KG1 (cell line): ENCODE measurements around the gene ZNF777.
"Not testable (repeated sequence)": the region's sequence is repeated elsewhere in the genome, so short reads cannot be mapped to it uniquely, and the experiment has no call there.

Source experiments
- DNase-seq: peaks from one replicate; lab custom pipeline; 2025; lab: John Stamatoyannopoulos, UW

The ZNF777 gene

DNA sequence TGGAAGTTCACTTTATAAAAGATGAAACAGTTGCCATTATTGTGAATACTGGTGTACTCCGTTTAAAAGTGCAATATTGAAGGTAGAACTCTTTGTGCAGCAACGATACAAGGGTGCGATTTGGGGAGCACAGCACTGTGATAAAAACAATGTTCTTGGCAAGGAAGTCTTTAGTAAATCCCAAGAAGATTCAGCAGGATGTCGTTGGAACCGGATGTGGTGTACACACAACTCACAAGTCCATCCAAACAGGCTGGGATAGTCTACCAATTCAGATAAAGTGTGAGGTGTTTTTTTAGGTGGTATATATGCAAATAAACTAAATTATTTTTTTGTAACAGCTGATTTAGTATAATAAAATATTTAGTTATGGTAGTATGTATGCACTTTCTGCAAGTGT is 46.7 kb downstream of the ZNF777 start:
- no peak for DNase-seq

DNA sequence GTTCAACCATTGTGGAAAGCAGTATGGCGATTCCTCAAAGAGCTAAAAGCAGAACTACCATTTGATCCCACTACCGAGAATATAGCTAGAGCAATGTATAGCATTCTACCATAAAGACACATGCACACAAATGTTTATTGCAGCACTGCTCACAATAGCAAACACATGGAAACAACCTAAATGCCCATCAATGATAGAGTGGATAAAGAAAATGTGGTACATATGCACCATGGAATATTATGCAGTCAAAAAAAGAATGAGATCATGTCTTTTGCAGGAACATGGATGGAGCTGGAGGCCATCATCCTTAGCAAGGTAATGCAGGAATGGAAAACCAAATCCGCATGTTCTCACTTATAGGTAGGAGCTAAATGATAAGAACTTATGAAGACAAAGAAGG is 47.8 kb downstream of the ZNF777 start:
- DNase-seq, result not testable (repeated sequence)

DNA sequence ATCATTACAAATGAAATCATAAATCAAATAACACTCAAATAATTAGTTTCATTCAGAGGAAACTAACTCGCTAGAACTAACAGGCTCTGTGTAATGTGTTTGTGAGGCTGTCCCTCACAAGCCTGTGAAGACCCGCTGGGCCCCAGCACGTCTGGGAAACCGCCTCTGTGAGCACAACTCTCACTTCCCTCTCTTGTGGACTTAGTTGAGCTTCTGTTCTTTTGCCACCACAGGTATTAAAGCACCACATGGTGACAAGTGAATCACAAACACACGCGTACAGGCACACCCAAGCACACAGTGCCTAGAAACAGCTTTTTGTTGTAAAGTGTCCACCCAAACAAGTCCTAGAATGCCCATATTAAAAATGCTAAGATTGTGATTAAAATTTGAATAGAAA is 51.0 kb downstream of the ZNF777 start:
- DNase-seq, result no peak

DNA sequence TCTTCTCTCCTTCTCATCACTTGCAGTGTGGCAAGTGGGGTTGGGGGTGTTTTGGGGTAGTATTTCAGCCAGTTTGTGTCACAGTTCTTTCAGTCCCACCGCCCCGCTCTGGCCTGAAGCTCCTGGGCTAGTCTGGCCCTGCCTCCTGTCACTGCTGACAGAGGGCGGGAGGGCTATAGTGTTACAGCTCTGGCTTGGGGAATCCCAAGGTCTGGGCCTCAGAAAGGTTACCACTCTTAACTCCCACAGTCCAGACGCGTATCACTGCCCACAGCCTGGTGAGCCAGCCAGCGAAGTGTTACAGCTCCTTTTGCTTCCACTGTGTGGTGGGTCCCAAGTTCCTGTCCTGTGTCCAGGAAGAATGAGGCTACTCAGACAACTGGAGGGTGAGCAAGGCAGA is 56.0 kb downstream of the ZNF777 start:
- no peak for DNase-seq

DNA sequence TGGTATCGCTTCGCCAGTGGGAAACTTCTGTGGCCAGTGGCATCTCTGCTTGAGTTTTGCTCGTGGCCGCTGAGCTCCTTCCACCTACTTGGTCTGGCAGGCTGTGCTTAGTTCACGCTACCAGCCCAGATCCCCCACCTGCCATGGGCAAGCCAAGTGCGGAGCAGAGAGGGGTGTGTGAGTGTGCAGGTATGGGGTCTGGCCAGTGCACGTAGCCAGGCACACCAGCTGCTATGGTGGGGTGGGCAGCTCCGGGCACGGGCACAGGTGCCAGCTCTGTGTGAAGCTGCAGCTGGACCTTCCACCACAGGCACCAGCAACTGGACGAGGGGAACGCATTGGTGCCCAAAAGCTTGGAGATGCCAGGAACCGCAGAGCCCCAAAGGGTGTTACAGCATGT is 56.5 kb downstream of the ZNF777 start:
- DNase-seq, result no peak

DNA sequence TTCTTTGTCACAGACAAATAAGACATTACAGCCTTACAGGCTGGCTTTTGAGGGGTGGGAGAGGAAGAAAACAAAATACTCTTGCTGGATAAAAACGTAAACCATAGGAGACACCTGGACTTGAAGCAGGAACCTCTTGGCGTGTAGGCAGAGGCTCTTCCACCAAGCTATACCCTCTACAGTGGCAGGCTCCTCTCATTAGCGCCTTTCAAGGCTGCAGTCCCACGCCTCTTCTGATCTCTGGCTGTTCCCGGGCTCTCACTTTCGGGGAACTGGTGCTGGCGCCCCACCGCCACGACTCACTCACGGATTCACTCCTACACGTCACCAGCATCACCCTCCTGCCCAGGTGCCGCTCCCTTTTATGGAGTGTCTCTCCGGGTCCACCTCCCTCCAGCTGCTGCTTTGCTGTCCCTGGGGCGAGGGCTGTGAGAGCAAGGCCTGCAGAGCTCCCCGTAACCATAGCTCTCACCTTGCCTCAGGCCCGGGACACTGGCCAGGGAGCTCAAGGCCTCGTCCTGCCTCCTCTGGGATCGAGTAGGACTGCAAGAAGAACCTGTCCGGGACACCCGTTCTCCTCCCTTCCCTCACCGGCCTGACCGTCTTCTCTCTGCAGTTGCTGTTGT is 62.6 kb downstream of the ZNF777 start:
- DNase-seq, result no peak

DNA sequence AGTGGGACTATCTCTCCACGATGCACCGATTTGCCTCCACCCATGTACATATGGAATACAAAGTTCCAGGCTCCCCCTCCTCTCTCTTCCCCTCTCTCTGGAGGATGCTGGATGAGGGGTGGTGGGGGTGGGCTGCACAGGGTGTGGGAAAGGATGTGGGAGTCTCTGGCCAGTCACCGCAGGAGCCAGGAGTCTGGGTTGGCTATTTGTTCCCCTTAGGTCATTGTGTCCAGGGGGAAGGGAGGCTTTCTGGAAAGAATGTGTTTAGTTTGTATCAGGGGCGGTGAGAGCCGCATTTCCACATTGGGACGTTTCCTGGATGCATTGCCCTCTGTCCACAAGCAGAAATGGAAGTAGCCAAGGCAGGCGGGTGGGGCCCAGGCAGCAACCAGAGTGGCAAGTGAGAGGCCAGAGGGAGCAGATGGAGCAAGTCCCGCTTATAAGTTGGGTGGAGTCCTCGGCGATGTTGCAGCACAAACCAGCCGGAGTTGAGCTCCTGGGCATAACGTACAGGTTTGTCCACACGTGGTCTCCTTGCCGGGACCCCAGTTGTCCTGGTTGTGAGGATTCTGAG is 63.3 kb downstream of the ZNF777 start:
- DNase-seq, result no peak

DNA sequence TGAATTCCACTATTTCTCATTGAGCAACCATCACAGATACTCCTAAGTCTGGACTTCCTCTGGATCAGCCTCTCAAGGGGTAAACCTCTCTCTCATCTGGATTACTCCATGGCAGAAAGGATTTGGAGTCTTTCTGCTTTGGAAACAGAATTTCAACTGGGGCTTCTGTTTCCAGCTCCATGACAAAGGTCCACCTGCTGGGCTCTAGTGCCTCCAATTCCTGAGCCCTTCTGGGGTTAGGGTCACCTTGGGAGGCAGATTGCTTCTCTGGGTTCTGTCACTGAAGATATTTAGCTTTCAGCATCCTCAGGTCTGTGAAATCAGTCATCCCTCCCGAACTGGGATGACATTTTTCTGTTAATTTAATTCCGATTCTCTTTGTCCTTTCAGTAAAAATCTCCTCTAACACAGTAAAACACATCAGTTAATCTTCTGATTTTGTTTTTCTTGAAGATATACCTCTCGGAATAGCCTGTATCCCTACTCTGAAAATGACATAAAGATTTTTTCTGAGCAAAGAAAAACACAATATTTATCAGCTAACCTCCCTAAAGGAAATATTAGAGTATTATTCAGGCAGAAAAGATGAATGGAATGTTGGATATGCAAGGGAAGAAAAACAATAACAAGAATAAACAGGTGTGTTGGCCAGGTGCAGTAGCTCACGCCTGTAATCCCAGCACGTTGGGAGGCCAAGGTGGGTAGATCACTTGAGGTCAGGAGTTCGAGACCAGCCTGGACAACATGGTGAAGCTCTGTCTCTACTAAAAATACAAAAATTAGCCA is 72.1 kb downstream of the ZNF777 start:
- not testable (repeated sequence) for DNase-seq

DNA sequence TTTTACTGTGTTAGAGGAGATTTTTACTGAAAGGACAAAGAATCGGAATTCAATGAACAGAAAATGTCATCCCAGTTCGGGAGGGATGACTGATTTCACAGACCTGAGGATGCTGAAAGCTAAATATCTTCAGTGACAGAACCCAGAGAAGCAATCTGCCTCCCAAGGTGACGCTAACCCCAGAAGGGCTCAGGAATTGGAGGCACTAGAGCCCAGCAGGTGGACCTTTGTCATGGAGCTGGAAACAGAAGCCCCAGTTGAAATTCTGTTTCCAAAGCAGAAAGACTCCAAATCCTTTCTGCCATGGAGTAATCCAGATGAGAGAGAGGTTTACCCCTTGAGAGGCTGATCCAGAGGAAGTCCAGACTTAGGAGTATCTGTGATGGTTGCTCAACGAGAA is 74.3 kb downstream of the ZNF777 start:
- DNase-seq, result not testable (repeated sequence)

DNA sequence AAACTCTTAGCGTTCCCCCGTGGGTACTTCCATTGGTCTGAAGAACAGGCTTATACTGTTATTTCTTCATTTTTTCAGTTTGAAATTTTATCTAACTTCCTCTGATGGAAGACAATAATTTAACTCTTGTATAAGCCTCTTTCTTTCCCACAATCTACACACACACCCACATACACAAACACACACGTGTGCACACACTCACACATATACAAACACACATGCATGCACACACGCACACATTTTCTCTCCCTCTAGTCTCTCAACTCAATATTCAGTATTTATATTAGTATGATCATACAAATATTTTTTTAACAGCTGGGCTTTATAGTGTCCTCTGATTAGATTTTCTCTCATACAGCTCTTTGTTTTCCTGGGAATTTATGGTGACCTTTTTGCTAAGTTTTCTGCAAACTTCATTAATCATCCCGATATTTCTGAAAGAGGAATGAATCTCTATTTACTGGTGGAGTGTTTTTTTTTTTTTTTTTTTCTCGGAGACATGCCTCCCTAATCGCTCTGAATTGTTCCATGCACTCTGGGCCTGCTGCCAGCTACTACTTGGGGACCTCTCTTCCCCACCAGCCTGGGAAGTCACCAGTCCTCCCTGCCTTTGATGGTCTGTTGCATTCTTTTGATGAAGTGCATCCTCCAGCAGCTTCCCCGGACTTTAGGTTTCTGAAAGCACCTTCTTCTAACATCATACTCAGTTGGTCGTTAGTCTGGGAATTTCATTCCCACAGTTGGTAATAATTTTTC is 75.5 kb downstream of the ZNF777 start:
- no peak for DNase-seq
